Right lobe of liver (tissue), 6 donors: ENCODE measurements around the gene NRXN3. TPM values are rescaled to one million over a fixed set of nuclear protein-coding genes. Genes with fewer than 3 reads are reported as not detected.

Source experiments
- ATAC-seq, 4 donors: fragments of 200-7000 bp; cut with Tn5 transposase; one replicate each; pipeline ENCODE4 v1.9.1; 2020; ENCODE audit warnings: mild to moderate bottlenecking in 4 of 4, moderate library complexity in 4 of 4
- DNase-seq, 3 donors: peaks; one replicate each; pipeline ENCODE4 v3.0.0-alpha.2; 2020
- H3K27ac ChIP-seq, 3 donors: fragments of 200-600 bp; one replicate each; pipeline ENCODE4 v1.8.0; 2022
- H3K27me3 ChIP-seq, 2 donors: fragments of 200-600 bp; one replicate each; pipeline ENCODE4 v1.8.0; 2022
- H3K36me3 ChIP-seq, 4 donors: fragments of 200-600 bp; sonication (generic) in 1 of 4; one replicate each; pipeline versions ENCODE4 v1.5.1 to v1.8.0; 2017 to 2022; ENCODE audit warnings: control low read depth in 1 of 4
- H3K4me1 ChIP-seq, 4 donors: fragments of 200-600 bp; sonication (generic) in 1 of 4; one replicate each; pipeline versions ENCODE4 v1.5.1 to v1.8.0; 2017 to 2022; ENCODE audit warnings: control low read depth in 1 of 4
- H3K4me3 ChIP-seq, 3 donors: fragments of 200-600 bp; one replicate each; pipeline ENCODE4 v1.8.0; 2022
- H3K9me3 ChIP-seq, 4 donors: fragments of 200-600 bp; sonication (generic) in 1 of 4; one replicate each; pipeline versions ENCODE4 v1.5.1 to v1.8.0; 2017 to 2022; ENCODE audit warnings: control low read depth in 1 of 4
- POLR2A ChIP-seq: fragments of 450-650 bp; IDR thresholded peaks from one replicate; pipeline ENCODE4 v1.6.1; 2017; ENCODE audit warnings: antibody characterized with exemption, mild to moderate bottlenecking
- WGBS: methylation state at CpG from one replicate; pipeline ENCODE4 v1.1.6; 2018; ENCODE audit warnings: low coverage, low lambda C conversion rate; ENCODE audit not compliant: insufficient coverage; ENCODE audit errors: missing lambda C conversion rate; 5-methylcytosine and 5-hydroxymethylcytosine counted together
- intact Hi-C, 2 donors: fragments of 100-400 bp; cut with DNase I; formaldehyde crosslinking; loops; one replicate each; pipeline versions ENCODE4 v1.11.2 to v1.14.1; 2022
- total RNA-seq, 6 experiments: library from RNA; depleted of rRNA in 2 of 6; stranded (reverse); fragments of >200 nt in 2 of 6; fragmentation: NEBNext Ultra II Directional in 3 of 6; extraction: Animal tissue kit (Norgen Biotek cat#: 25700) in 3 of 6; gene quantifications; one replicate each; pipeline versions ENCODE4 v1.1.0 to v1.2.4, GENCODE V29; 2016 to 2023
- TF ChIP-seq, protein P1 (sequence below), 4 donors: fragments of 200-600 bp in 3 of 4; fragments of 450-650 bp in 1 of 4; IDR thresholded peaks; one replicate each; pipeline versions ENCODE4 v1.5.1 to v1.8.0; 2016 to 2022; ENCODE audit warnings: antibody characterized with exemption in 4 of 4, mild to moderate bottlenecking in 2 of 4
- donor health status: DM: no; HTN: yes; CAD: no.
- donor health status: DM: no; HTN: no; CAD: no.
- donor health status: DM: no; HTN: no; CAD: no.
- donor health status: DM: no; HTN: yes; CAD: no.
- donor health status: DM: no; HTN: yes; CAD: no.

NRXN3 gene
- total RNA-seq, 6 experiments from 2014 or later = 0.06 to 0.51 (median 0.23) TPM; not detected in 1

DNA sequence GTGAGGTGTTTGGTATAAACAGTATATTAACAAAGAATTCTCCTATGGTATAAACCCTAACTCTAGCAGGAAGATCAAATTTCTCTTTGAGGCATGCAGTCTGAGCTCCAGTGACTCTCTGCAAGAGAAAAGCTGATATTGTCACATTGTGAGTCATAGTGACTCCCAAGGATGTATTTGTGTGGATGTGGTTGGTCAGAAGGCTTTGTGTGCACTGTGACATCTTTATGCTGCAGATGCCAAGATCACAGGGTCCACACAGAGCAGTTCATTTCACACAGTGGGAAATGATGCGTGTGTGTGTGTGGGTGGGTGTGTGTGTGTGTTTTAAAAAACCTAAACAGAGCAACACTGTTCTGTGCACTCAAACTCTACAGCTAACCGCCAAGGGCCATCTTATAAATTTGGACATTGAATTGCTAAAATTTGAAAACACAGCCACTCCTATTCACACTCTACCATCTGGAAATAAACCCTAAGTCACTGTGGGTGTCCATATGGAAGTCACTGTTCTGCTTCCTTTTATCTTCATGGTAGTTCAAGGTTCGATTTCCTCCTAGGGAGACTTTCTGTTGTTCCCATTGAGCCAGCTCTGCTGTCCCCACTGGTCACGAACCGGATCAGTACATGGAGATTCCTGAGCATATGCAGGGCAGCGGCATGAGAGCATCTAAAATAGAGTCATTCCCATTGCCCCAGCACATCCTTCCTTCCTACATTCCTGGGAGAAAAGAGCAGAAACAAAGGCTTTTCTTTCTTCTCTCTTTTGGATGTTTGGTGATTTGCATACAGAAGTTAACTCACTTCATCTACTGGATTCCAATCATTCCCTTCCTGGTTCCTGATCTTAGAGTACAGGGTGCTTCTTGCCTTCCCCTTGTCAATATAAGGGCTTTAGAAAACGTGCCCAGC is 1313.6 kb downstream of the NRXN3 start:
- WGBS = 46% methylated on average over 5 of the region's 7 CpGs
- intact Hi-C loops = no loop called here
- no peak for ATAC-seq
- Histone ChIP-seq H3K27me3 (no peaks in the 10 kb centered on the region), H3K27ac (no peak overlapping the region), H3K4me3 (no peak overlapping the region), H3K4me1 (no peaks in the 10 kb centered on the region), H3K9me3 (no peaks in the 10 kb centered on the region), H3K36me3 (no peaks in the 10 kb centered on the region)
- no peak for TF ChIP-seq POLR2A
- TF ChIP-seq, protein P1, sequence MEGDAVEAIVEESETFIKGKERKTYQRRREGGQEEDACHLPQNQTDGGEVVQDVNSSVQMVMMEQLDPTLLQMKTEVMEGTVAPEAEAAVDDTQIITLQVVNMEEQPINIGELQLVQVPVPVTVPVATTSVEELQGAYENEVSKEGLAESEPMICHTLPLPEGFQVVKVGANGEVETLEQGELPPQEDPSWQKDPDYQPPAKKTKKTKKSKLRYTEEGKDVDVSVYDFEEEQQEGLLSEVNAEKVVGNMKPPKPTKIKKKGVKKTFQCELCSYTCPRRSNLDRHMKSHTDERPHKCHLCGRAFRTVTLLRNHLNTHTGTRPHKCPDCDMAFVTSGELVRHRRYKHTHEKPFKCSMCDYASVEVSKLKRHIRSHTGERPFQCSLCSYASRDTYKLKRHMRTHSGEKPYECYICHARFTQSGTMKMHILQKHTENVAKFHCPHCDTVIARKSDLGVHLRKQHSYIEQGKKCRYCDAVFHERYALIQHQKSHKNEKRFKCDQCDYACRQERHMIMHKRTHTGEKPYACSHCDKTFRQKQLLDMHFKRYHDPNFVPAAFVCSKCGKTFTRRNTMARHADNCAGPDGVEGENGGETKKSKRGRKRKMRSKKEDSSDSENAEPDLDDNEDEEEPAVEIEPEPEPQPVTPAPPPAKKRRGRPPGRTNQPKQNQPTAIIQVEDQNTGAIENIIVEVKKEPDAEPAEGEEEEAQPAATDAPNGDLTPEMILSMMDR (IDR thresholded peaks at IDR 0.05) = no peak
- no peak for DNase-seq

DNA sequence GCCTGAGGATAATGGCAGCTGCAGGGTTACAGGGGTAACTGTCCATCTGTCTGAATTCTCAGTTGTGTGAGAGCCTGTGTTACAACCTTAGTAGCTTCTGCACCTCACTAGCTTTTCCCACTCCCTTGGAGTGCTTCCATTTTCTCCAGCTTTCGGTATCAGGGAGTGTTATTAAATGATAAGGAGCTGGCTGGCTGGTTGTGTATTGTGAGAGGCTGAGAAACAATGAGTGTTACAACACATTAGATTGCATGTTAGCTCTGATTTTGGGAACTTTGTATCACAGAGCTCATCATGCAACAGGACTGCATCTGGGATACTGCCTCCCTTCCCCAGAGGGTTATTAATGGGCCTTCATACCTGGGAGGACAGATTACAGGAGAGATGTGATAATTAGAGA is 1317.5 kb downstream of the NRXN3 start:
- Histone ChIP-seq H3K4me1 (no peaks in the 10 kb centered on the region), H3K4me3 (no peak overlapping the region), H3K9me3 (no peaks in the 10 kb centered on the region), H3K27ac (no peak overlapping the region), H3K36me3 (no peaks in the 10 kb centered on the region), H3K27me3 (no peaks in the 10 kb centered on the region)
- no peak for DNase-seq
- TF ChIP-seq, protein P1 (IDR thresholded peaks at IDR 0.05) = no peak
- TF ChIP-seq POLR2A = no peak
- intact Hi-C loops = no loop called here
- ATAC-seq = no peak
- 19% methylated on average over 1 of the region's 1 CpG for WGBS

DNA sequence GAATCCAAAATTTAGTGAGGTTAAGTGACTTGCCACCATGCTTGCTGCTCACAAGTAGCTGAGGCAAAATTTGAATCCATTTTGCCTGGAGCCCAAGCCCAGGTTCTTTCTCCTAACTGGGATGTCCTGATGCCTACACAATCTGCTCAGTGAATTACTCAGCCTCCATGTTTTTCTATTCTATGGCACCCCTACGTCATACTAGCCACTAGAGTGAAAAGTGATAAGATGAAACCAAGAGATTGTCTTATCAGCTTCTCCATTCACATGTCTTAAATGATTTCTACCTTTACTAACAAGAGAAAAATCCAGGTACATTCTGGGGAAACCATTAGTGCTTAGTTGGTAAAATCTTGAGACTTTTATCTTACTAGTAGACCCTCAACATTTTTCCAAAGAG is 1321.0 kb downstream of the NRXN3 start:
- no peaks in the 10 kb centered on the region for H3K4me1 ChIP-seq
- H3K27me3 ChIP-seq = no peaks in the 10 kb centered on the region
- WGBS = 44% methylated on average over 1 of the region's 1 CpG
- TF ChIP-seq, protein P1 (IDR thresholded peaks at IDR 0.05) = no peak
- TF ChIP-seq POLR2A = no peak
- no peak for ATAC-seq
- no peak overlapping the region for H3K4me3 ChIP-seq
- H3K27ac ChIP-seq = no peak overlapping the region
- no peak for DNase-seq
- H3K9me3 ChIP-seq = no peaks in the 10 kb centered on the region
- H3K36me3 ChIP-seq = no peaks in the 10 kb centered on the region
- intact Hi-C loops = no loop called here

DNA sequence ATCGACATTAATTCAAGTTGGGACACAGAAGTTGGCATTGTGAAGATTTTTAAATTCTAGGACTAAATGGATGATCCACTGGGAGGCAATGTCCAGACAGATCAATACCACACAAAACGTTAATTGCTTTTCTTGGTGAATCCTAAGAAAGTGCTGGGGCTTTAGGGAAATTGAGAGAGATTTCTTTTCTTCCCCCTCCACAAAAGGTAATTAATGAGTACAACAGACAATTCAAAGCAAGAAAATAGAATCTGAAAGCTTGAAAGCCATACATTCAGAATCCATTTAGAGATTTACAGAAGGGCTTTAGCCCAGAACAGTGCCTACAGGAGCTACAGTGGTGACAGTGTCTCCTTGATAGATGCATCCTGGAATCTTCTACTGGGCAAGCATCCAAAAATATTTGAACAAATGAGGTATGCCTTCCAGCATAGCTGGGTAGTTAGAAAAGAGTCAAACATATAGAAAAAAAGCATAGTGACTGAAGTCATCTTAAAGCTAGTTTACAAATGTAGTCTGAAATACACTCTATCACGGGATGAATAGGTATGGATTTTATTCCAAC is 1323.0 kb downstream of the NRXN3 start:
- Histone ChIP-seq H3K4me3 (no peak overlapping the region), H3K9me3 (no peaks in the 10 kb centered on the region)
- 55% methylated on average over 3 of the region's 3 CpGs for WGBS

More for the DNA sequence above, 1323.0 kb downstream of the NRXN3 start:
- no peak for ATAC-seq
- no peak for TF ChIP-seq POLR2A
- TF ChIP-seq, protein P1 (IDR thresholded peaks at IDR 0.05) = no peak
- DNase-seq = no peak
- intact Hi-C loops = no loop called here
- no peaks in the 10 kb centered on the region for H3K27me3 ChIP-seq
- no peak overlapping the region for H3K27ac ChIP-seq
- no peaks in the 10 kb centered on the region for H3K36me3 ChIP-seq
- H3K4me1 ChIP-seq = no peaks in the 10 kb centered on the region
